ENCODE measurements around the gene SLC52A1.
"Not testable (repeated sequence)": the region's sequence is repeated elsewhere in the genome, so short reads cannot be mapped to it uniquely, and the experiment has no call there.

SLC52A1 gene

DNA sequence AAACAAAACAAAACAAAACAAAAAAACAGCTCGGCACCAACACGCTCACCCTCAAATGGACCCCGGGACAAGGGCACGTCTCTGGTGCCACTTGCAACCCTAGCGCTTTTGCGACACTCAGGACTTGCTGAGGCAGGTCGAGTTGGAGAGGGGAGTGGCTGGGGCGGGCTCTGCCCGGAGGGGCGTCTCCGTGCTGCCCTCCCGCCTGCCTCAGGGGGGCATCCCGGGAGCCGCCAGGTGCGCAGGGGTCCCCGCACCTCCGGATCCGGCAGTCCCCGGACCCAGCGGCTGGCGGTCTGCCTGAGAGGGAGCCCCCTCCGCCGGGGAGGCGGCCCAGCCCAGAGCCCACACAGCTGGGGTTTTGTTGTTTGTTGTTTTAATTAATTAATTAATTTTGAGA, at the start of gene SLC52A1:
TSS of gene SLC52A1 (minus strand) at position 112 of the 400 bp plus-strand sequence. CDS start 820 bp downstream, outside the sequence.
- no peak for DNase-seq

GRCh38 chr17:5080591-5080990, 45.4 kb upstream of the SLC52A1 start:
- no peak for DNase-seq

DNA sequence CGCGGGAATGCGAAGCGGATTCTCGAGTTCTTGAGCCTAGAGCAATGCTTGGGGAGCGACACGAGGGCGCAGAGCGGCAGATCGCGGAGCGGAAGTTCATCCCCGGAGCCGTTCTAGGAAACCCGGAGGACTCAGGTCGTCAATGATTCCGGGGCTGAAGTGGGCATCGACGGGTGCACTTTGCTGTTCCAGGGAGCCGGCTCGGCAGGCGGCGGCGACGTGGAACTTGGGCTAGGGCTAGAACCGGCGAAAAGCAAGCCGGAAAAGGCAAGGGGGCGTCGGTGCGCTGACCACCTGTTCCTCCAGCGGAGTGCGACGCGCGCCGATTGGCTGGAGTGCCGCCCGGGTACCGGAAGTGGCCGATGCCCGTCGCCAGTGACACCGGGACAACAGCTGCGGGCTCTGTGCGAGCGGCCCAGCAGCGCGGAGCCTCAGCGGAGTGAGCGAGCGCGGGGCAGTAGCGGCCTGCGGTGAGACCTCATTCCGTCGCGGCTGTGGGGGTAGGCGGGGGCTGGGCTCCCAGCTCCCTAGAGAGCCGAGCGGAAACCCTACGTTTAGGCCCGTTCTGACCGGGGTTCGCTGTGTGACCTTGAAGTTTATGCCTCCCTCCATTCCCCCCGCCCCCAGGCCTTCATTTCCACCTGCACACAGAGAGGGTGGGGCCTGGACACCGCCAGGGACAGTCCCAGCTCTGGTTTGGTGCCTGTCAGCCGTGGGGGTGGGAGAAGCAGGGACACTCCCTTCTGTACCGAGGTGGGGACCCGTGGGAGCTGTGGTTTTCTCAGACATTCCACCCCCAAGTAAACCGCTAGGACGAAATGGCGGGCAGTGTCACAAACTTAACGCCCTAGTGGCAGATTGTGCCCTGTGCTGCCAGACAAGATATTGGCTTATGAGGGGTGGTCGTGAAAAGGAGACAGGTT, 43.1 kb upstream of the SLC52A1 start, which contains the start of gene ZFP3:
TSS of gene ZFP3 (plus strand) at position 362 of the 923 bp plus-strand sequence. CDS start 13,038 bp downstream, outside the sequence.
- DNase-seq, result peak; percentile 70

- DNase-seq, result no peak
Observed at GRCh38 chr17:5077781-5078105, 42.5 kb upstream of the SLC52A1 start.

DNA sequence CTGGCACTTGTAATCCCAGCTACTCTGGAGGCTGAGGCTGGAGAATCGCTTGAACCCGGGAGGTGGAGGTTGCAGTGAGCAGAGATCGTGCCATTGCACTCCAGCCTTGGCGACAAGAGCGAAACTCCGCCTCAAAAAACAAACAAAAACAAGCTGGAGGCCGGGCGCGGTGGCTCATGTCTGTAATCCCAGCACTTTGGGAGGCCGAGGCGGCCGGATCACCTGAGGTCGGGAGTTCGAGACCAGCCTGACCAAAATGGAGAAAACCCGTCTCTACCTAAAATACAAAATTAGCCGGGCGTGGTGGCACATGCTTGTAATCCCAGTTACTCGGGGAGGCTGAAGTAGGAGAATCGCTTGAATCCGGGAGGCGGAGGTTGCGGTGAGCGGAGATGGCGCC, 42.0 kb upstream of the SLC52A1 start:
- DNase-seq, result not testable (repeated sequence)

DNA sequence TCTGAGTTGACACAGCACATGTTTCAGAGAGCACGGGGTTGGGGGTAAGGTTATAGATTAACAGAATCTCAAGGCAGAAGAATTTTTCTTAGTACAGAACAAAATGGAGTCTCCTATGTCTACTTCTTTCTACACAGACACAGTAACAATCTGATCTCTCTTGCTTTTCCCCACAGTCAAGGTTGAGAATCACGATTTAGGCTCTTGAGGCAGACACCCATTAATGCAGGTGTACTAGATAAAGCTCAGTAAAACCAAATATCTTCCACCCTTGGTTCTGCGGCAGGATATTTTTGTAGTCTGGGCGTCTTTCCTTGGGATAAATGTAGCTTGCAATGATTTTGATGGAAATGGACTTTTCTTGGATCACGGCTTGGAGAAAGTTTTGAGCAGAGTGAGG, 40.2 kb upstream of the SLC52A1 start:
- DNase-seq, result not testable (repeated sequence)

DNA sequence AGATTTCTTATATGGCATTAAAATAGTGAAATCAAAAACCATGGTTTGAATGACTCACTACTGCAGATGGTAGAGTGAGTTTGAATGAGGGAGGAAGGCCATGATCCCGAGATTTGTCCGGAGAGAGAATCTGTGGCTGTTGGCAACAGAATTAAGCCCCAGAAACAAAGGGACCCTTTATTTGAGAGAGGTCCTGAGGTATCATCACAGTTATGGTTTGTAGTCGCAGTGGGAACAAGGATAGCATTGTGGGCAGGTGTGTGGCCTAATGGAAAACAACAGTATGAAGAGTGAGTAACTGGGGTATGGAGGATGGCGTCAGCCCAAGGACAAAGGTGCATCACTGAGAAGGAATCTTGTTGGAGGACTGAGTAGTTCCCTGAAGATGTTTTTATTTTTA, 34.5 kb upstream of the SLC52A1 start:
- no peak for DNase-seq

GRCh38 chr17:5068236-5068635, 33.0 kb upstream of the SLC52A1 start:
- DNase-seq, result no peak

DNA sequence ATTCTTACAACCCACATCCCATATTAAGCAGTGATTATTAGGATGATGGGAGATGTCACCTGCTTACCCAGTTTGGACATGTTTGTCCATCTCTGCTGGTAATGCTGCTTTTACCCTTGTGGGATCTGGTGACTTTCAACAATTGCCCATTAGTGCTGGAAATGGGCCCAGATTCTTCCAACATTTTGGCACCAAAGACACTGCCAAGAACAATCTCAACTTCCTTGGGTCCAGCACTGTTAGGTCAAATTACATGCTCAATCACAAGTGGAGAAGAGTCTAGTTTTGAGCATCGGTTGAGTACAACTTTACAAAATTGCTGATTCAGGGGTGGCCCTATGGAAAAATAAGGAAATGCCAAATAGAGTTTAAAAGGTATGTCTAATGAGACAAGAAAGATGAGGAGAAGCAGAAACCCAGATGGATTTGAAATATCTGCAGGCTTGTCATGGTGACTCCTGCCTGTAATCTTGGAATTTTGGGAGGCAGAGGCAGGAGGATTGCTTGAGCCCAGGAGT, 30.1 kb upstream of the SLC52A1 start:
- DNase-seq, result no peak

- no peak for DNase-seq
Observed at GRCh38 chr17:5055543-5055942, 20.3 kb upstream of the SLC52A1 start.

DNA sequence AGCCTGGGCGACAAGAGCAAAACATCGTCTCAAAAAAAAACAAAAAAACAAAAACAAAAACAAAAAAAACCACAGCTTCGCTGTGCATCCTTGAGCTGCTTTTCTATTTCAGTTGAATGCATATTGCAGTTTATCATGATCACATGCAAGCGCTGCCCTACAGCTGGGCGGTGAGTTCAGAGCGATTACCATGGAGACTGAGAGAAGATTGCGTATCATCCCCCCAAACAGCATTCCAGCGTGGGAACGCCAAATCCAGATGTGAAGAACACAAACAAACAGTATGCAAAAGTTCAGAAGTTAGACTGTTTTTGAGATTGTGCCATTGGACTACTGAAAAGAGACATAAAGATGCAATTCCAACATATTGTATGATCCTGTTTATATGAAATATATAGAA, 15.1 kb upstream of the SLC52A1 start:
- DNase-seq, result no peak

DNA sequence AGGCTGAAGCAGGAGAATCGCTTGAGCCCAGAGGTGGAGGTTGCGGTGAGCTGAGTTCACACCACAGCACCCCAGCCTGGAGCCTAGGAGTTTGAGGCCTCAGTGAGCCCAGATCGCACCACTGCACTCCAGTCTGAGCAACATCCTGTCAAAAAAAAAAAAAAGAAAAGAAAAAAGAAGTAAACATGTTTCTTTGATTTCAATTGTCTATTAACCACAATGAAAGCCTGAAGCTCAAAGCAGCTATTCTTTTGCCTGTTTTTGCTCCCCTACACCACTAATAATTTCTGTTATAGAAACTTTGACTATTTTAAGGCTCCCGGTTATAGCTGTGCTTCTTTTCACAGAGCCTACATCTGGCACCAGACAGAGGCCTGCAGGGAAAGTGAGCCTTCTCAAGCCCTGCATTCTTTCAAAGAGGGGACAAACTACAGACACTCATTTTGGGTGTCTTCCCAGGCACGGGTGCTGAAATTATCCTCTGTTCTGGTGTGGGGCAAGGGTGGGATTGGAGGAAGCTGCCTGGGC, 14.2 kb upstream of the SLC52A1 start:
- no peak for DNase-seq

- no peak for DNase-seq
Observed at GRCh38 chr17:5047446-5047845, 12.2 kb upstream of the SLC52A1 start.

DNA sequence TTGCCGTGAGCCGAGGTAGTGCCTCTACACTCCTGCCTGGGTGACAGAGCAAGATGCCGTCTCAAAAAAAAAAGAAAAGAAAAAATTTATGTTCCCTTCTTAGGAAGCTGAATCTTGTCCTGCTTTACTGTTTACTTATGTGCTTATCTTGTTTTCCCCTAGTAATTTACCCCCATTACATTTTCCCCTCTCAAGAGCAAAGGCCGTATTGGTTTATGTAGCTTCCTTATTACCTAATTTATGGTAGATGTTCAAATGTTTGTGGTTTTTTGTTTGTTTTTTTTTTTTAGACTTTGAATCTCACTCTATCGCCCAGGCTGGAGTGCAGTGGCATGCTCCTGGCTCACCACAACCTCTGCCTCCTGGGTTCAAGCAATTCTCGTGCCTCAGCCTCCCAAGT, 10.3 kb upstream of the SLC52A1 start:
- no peak for DNase-seq

- DNase-seq, result no peak
Observed at GRCh38 chr17:5044630-5045029, 9.4 kb upstream of the SLC52A1 start.

GRCh38 chr17:5043524-5043923, 8.3 kb upstream of the SLC52A1 start:
- no peak for DNase-seq

DNA sequence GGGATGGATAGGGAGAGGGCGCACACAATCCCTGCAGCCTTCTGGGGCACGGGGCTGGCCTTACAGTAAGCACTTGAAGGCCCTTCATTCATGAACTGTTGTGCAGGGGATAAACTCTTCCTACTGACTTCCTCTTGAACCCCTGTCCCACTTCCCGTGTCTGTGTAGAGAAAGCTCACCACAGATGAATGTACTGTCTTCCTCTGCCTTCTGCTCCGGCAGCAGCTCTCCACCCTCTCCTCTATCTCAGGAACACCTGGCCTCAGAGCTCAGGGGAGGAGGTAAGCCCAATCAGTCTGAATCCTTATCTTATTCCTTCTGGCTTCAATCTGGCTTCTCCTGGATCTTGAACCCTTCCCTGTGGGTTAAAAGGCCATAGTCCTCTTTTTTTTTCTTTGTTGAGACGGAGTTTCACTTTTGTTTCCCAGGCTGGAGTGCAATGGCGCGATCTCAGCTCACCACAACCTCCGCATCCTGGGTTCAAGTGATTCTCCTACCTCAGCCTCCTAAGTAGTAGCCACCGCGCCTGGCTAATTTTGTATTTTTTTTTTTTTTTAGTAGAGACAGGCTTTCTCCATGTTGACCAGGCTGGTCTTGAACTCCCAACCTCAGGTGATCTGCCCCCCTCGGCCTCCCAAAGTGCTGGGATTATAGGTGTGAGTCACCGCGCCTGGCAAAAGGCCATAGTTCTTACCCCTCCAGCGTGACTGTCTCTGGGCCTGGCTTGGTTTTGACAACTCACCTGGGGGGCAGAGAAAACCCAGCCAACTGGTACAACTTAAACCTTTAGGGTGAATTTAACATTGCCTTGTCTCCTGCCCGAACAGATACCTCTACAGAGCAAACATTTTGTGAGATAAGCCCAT, 7.2 kb upstream of the SLC52A1 start:
- DNase-seq, result no peak

- no peak for DNase-seq
Observed at GRCh38 chr17:5034651-5035050, 575 bp downstream of the SLC52A1 start.

- DNase-seq, result no peak
Observed at GRCh38 chr17:5034063-5034462, 1.2 kb downstream of the SLC52A1 start.

GRCh38 chr17:5033352-5034015, 1.7 kb downstream of the SLC52A1 start:
- DNase-seq, result no peak

DNA sequence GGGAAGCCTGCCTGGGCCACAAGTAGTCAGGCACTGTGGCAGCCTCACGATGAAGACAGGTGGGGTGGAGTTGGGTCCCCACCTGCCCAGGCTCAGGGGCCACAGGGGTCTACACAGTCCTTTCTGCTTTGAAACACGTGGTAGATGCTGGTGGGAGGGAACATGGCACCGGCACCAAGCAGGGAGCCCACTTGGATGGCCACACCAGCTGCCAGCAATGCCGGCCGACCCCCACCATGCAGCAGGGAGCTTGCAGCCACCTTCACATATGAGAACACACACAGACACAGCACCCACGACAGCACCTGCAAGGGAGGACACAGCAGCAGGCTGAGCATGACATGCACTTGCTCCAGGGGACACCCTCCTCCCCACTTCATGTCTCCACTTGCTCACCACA, 2.4 kb downstream of the SLC52A1 start:
- DNase-seq, result no peak

DNA sequence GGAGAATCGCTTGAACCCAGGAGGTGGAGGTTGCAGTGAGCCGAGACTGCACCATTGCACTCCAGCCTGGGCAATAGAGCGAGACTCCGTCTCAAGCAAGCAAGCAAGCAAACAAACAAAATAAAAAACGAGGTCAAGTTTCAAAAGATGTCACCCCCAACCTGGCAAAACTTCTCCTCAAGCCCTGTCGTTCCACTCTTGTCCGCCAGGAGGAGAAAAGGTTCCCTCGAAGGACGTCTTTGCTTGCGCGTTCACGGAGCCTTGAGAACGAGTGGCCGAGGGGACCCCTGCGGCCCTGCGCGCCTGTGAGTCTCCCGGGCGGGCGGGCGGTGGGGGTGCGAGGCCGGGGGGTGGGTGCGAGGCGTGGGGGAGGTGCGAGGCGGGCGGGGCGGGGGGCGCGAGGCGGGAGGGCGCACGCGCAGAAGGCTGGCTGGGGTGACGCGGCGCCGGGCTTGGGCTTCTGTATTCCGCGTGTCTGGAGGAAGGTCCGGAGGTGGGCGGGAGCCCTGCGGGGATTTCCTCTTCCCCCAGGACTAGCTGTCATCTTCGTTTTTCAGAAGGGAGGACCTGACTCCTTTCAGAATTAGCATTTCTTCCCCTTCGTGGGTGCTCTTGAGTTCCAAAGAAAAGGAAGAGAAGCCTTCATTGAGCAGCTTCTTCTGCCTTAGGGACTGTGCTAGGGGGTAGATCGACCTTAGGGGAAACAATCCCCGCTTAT, 3.7 kb downstream of the SLC52A1 start:
- peak; percentile 90 for DNase-seq

Data from hematopoietic multipotent progenitor cell treated with erythropoietin and hydrocortisone succinate and interleukin-3 and kit ligand, for 6 days (in vitro differentiated cells).